Measurements from ENCODE around the gene MIPEP. TPM values are rescaled to one million over a fixed set of nuclear protein-coding genes. Genes with fewer than 3 reads are reported as not detected.

MIPEP gene
- total RNA-seq, 1 donor from 2014 or later = 19.6 TPM

GRCh38 chr13:23744315-23744714 lies 144.9 kb downstream of the MIPEP start:
- Mint-ChIP-seq H3K27ac (ENCODE audit: unreplicated experiment) (no peak overlapping the region), H3K9me3 (no peaks in the 10 kb centered on the region), H3K4me1 (peaks cover 14% of the 10 kb centered on the region), H3K27me3 (ENCODE audit: low read depth) (no peaks in the 10 kb centered on the region), H3K4me3 (no peak overlapping the region), H3K36me3 (ENCODE audit: low read depth) (no peaks in the 10 kb centered on the region)
- no peak for DNase-seq (ENCODE audit: low read depth, low spot score)
- no peak for TF ChIP-seq CTCF (conservative IDR thresholded peaks at IDR 0.05)

GRCh38 chr13:23743278-23744076 lies 145.7 kb downstream of the MIPEP start:
- Mint-ChIP-seq H3K4me3 (no peak overlapping the region), H3K36me3 (ENCODE audit: low read depth) (no peaks in the 10 kb centered on the region), H3K4me1 (peaks cover 14% of the 10 kb centered on the region), H3K9me3 (no peaks in the 10 kb centered on the region), H3K27me3 (ENCODE audit: low read depth) (no peaks in the 10 kb centered on the region), H3K27ac (ENCODE audit: unreplicated experiment) (no peak overlapping the region)
- no peak for TF ChIP-seq CTCF (conservative IDR thresholded peaks at IDR 0.05)
- no peak for DNase-seq (ENCODE audit: low read depth, low spot score)

- Mint-ChIP-seq H3K4me1 (peaks cover 5% of the 10 kb centered on the region), H3K36me3 (ENCODE audit: low read depth) (no peaks in the 10 kb centered on the region), H3K27me3 (ENCODE audit: low read depth) (no peaks in the 10 kb centered on the region), H3K9me3 (no peaks in the 10 kb centered on the region), H3K4me3 (no peak overlapping the region), H3K27ac (ENCODE audit: unreplicated experiment) (no peak overlapping the region)
- TF ChIP-seq CTCF (conservative IDR thresholded peaks at IDR 0.05) = peak; percentile 70
- DNase-seq (ENCODE audit: low read depth, low spot score) = peak; percentile 54
Measured at GRCh38 chr13:23741879-23742510, 147.2 kb downstream of the MIPEP start.

GRCh38 chr13:23740002-23740401 lies 149.2 kb downstream of the MIPEP start:
- Mint-ChIP-seq H3K27ac (ENCODE audit: unreplicated experiment) (no peak overlapping the region), H3K27me3 (ENCODE audit: low read depth) (no peaks in the 10 kb centered on the region), H3K9me3 (no peaks in the 10 kb centered on the region), H3K4me1 (peaks cover 5% of the 10 kb centered on the region), H3K36me3 (ENCODE audit: low read depth) (no peaks in the 10 kb centered on the region), H3K4me3 (no peak overlapping the region)
- DNase-seq (ENCODE audit: low read depth, low spot score) = no peak
- TF ChIP-seq CTCF (conservative IDR thresholded peaks at IDR 0.05) = no peak

- Mint-ChIP-seq H3K27me3 (ENCODE audit: low read depth) (no peaks in the 10 kb centered on the region), H3K36me3 (ENCODE audit: low read depth) (no peaks in the 10 kb centered on the region), H3K9me3 (no peaks in the 10 kb centered on the region), H3K4me3 (no peak overlapping the region), H3K27ac (ENCODE audit: unreplicated experiment) (no peak overlapping the region), H3K4me1 (peaks cover 5% of the 10 kb centered on the region)
- TF ChIP-seq CTCF (conservative IDR thresholded peaks at IDR 0.05) = no peak
- no peak for DNase-seq (ENCODE audit: low read depth, low spot score)
Measured at GRCh38 chr13:23739596-23739995, 149.6 kb downstream of the MIPEP start.
